MCF 10A (cell line): ENCODE measurements around the gene PRUNE2. TPM values are rescaled to one million over a fixed set of nuclear protein-coding genes. Genes with fewer than 3 reads are reported as not detected.

Source experiments
- BruUV-seq: library from RNA; stranded (reverse); fragments of 400-500 nt; replicated peaks from 2 replicates; lab custom pipeline; 2021; lab: Mats Ljungman, UMichigan
- CTCF ChIA-PET: fragments of 300-600 bp; sonication (Branson Sonifier 250); formaldehyde crosslinking; extraction: SDS; loops from one replicate; lab custom pipeline; 2021; ENCODE audit warnings: antibody characterized with exemption, inconsistent platforms; lab: Yijun Ruan, JAX
- POLR2A ChIA-PET: fragments of 300-600, 350-650 bp; sonication (Branson Sonifier 250); formaldehyde crosslinking; extraction: SDS; loops from one replicate; lab custom pipeline; 2020; ENCODE audit warnings: antibody characterized with exemption, inconsistent platforms; lab: Yijun Ruan, JAX
- DNase-seq: peaks from one replicate; pipeline ENCODE4 v3.0.0-alpha.2; 2018; ENCODE audit not compliant: unreplicated experiment
- H3K27ac Mint-ChIP-seq: one replicate; pipeline ENCODE4 v1.8.0; 2022; ENCODE audit warnings: mild to moderate bottlenecking, low read depth, mixed read lengths; ENCODE audit not compliant: unreplicated experiment
- H3K27me3 Mint-ChIP-seq: one replicate; pipeline ENCODE4 v1.8.0; 2022; ENCODE audit warnings: mixed read lengths; ENCODE audit not compliant: insufficient read depth, unreplicated experiment
- H3K36me3 Mint-ChIP-seq: one replicate; pipeline ENCODE4 v1.8.0; 2022; ENCODE audit warnings: mild to moderate bottlenecking, moderate library complexity, mixed read lengths; ENCODE audit not compliant: insufficient read depth, unreplicated experiment
- H3K4me1 Mint-ChIP-seq: one replicate; pipeline ENCODE4 v1.8.0; 2022; ENCODE audit warnings: mixed read lengths; ENCODE audit not compliant: insufficient read depth, unreplicated experiment
- H3K4me3 Mint-ChIP-seq: one replicate; pipeline ENCODE4 v1.8.0; 2022; ENCODE audit warnings: mild to moderate bottlenecking, moderate library complexity, mixed read lengths; ENCODE audit not compliant: unreplicated experiment
- H3K9me3 Mint-ChIP-seq: one replicate; pipeline ENCODE4 v1.8.0; 2022; ENCODE audit warnings: mixed read lengths; ENCODE audit not compliant: unreplicated experiment
- intact Hi-C: fragments of 100-400 bp; cut with micrococcal nuclease; formaldehyde crosslinking; loops from 2 replicates; pipeline ENCODE4 v1.14.1; 2022
- total RNA-seq: library from RNA; stranded (reverse); gene quantifications from 2 replicates; pipeline ENCODE4 v1.2.3, GENCODE V29; 2022
- TF ChIP-seq, protein P1 (sequence below): fragments of 200-600 bp; IDR thresholded peaks from one replicate; pipeline ENCODE4 v1.8.0; 2022; ENCODE audit warnings: antibody characterized with exemption, mild to moderate bottlenecking; ENCODE audit not compliant: unreplicated experiment

The PRUNE2 gene
- total RNA-seq, 1 experiment from 2014 or later: 0.63 TPM

DNA sequence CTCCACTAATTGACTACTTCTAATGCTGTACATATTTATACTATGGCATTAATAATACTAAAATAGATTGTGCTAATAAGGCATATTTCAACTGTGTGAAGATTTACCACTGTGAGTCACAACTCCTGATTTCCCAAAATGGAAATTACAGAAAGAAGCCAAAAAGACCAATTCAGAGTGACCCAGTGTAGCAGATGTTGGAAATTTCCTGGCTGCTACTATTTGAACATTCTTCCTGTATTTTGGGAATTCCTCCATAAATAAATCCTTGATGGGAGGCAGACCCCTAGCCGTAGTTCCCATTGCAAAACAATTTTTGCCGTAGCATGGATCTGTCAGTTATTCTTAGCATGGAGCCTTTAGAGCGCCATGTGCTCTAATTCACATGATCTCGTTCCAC, 11.4 kb upstream of the PRUNE2 start:
- H3K27ac Mint-ChIP-seq: no peak overlapping the region

DNA sequence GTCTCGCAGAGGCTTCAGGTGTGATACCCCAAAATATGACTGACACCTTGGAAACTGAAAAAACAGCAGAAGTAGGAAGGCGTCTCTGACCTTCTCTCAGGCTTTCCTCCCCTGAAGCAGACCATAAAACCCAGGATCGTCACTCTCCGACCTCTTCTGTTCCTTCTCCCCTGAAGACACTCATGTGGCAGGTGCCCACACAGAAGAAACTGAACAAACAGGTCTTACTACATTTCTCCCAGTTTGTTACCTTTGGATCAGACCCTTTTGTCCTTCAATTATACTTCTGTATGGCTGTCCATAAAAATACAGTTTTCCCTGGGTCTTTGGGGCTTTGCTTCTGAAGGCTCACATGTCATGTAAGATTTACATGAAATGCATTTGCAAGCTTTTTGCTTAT, 10.3 kb upstream of the PRUNE2 start:
- peaks cover 31% of the 10 kb centered on the region for H3K27me3 Mint-ChIP-seq
- ChIA-PET CTCF (interaction anchor here (0.6 kb wide), 1 partner anchor 107 kb away, joined by 3 read pairs; no protein-coding TSS in a partner anchor), POLR2A (no interaction called here)
- intact Hi-C loops: no loop called here
- no TSS peak for BruUV-seq
- H3K4me3 Mint-ChIP-seq: no peak overlapping the region
- TF ChIP-seq, protein P1, sequence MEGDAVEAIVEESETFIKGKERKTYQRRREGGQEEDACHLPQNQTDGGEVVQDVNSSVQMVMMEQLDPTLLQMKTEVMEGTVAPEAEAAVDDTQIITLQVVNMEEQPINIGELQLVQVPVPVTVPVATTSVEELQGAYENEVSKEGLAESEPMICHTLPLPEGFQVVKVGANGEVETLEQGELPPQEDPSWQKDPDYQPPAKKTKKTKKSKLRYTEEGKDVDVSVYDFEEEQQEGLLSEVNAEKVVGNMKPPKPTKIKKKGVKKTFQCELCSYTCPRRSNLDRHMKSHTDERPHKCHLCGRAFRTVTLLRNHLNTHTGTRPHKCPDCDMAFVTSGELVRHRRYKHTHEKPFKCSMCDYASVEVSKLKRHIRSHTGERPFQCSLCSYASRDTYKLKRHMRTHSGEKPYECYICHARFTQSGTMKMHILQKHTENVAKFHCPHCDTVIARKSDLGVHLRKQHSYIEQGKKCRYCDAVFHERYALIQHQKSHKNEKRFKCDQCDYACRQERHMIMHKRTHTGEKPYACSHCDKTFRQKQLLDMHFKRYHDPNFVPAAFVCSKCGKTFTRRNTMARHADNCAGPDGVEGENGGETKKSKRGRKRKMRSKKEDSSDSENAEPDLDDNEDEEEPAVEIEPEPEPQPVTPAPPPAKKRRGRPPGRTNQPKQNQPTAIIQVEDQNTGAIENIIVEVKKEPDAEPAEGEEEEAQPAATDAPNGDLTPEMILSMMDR: no peak
- no peaks in the 10 kb centered on the region for H3K36me3 Mint-ChIP-seq
- H3K4me1 Mint-ChIP-seq: peaks cover 7% of the 10 kb centered on the region
- no peak for DNase-seq
- H3K9me3 Mint-ChIP-seq: no peaks in the 10 kb centered on the region
- H3K27ac Mint-ChIP-seq: no peak overlapping the region

More for the DNA sequence above, 11.4 kb upstream of the PRUNE2 start:
- POLR2A ChIA-PET: no interaction called here
- DNase-seq: no peak
- Mint-ChIP-seq H3K36me3 (no peaks in the 10 kb centered on the region), H3K4me1 (peaks cover 6% of the 10 kb centered on the region), H3K9me3 (no peaks in the 10 kb centered on the region), H3K4me3 (no peak overlapping the region), H3K27me3 (peaks cover 31% of the 10 kb centered on the region)
- CTCF ChIA-PET: no interaction called here
- intact Hi-C loops: no loop called here
- TF ChIP-seq, protein P1: no peak
- BruUV-seq: no TSS peak

DNA sequence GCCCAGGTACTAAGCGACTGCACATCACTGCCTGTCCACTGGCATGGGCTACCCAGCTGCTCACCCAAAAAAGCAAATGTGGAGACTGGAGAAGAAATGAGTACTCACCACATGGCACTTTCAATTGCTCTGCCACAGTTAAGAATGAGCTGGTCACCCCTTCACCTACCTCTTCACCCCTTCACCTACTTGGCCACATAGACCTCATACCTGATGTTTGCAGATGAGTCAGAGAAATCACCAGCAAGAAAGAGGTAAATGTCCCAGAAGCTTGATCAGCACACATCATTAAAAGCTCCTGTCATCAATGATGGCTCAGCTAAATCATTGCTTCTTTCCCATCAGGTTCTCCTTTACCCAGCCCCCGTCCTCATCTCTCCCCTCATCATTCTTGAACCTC, 7.6 kb upstream of the PRUNE2 start:
- DNase-seq: peak; percentile 9
- H3K27ac Mint-ChIP-seq: no peak overlapping the region
- CTCF ChIA-PET: interaction anchor here (3.0 kb wide), 1 partner anchor 103 kb away, joined by 26 read pairs; no protein-coding TSS in a partner anchor
- no TSS peak for BruUV-seq
- H3K9me3 Mint-ChIP-seq: no peaks in the 10 kb centered on the region
- POLR2A ChIA-PET: interaction anchor here (1.2 kb wide), 1 partner anchor 9 kb away, joined by 3 read pairs; no protein-coding TSS in a partner anchor
- TF ChIP-seq, protein P1: no peak
- H3K27me3 Mint-ChIP-seq: peaks cover 43% of the 10 kb centered on the region
- H3K4me1 Mint-ChIP-seq: peaks cover 7% of the 10 kb centered on the region
- H3K4me3 Mint-ChIP-seq: no peak overlapping the region
- intact Hi-C loops: no loop called here
- no peaks in the 10 kb centered on the region for H3K36me3 Mint-ChIP-seq

GRCh38 chr9:76912636-76913275, 6.8 kb upstream of the PRUNE2 start:
- Mint-ChIP-seq H3K27me3 (peaks cover 37% of the 10 kb centered on the region), H3K9me3 (no peaks in the 10 kb centered on the region), H3K4me1 (peaks cover 7% of the 10 kb centered on the region), H3K36me3 (no peaks in the 10 kb centered on the region), H3K4me3 (no peak overlapping the region), H3K27ac (peak overlapping the region; percentile 6)
- TF ChIP-seq, protein P1: no peak
- intact Hi-C loops: loop anchor here (1.0 kb wide), 1 partner anchor 94 kb away; no protein-coding TSS in a partner anchor
- CTCF ChIA-PET: interaction anchor here (0.6 to 3.0 kb wide), 9 partner anchors 27 to 245 kb away, joined by 4 to 26 read pairs (median 5); no protein-coding TSS in a partner anchor
- POLR2A ChIA-PET: interaction anchor here (0.5 to 1.7 kb wide), 4 partner anchors 10 to 247 kb away, joined by 3 to 6 read pairs (median 4); no protein-coding TSS in a partner anchor
- BruUV-seq: no TSS peak
- DNase-seq: peak; percentile 73
